Medulla oblongata (tissue), 1 donor: ENCODE results near the gene FOXJ1.
"Not testable (repeated sequence)": the region's sequence is repeated elsewhere in the genome, so short reads cannot be mapped to it uniquely, and the experiment has no call there.

Source experiments
- DNase-seq: peaks from one replicate; pipeline ENCODE4 v3.0.0-alpha.2; 2015; ENCODE audit errors: extremely low spot score

The FOXJ1 gene, protein sequence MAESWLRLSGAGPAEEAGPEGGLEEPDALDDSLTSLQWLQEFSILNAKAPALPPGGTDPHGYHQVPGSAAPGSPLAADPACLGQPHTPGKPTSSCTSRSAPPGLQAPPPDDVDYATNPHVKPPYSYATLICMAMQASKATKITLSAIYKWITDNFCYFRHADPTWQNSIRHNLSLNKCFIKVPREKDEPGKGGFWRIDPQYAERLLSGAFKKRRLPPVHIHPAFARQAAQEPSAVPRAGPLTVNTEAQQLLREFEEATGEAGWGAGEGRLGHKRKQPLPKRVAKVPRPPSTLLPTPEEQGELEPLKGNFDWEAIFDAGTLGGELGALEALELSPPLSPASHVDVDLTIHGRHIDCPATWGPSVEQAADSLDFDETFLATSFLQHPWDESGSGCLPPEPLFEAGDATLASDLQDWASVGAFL

DNA sequence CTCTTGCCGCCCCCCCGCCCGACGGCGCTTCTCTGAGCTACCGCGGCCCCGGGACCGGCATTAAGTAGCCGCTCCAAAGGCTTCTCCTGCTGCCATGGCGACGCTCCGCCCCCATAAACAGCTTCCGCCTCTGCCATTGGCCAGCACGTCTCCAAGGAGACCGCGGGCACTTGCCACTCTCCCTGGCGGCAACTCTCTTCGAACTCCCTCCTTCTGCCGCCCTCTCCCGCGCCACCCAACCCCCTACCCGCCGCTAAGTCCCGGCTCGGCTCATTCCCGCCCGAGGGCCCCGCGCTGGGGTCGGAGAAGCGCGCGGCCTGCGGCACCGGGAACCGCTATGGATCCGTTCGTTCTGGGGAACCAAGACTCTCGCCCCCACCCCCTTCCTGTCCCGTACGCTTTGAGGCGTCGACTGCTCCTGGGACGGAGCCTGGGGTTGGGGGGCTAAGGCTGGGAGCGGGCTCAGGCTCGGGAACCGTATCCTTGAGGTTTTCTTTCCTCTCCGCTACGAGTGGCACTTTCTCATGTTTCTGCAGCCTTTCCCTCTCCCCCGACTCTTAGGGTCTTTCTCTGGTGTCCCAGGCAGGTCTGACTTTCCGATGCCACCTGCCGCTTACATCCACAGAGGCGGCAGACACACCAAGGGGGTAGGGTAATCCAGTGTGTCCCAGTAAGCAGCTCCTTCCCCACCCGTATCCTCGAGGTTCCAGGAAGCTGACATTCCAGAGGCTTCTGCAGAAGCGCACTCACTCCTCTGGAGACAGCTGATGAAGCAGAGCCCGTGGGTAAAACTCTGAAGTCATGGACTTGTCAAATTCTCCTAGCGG lies at the start of gene FOXJ1:
Gene FOXJ1, minus strand, starts transcription at position 34 of the 827 bp plus-strand sequence. CDS start 850 bp downstream, outside the sequence.
- peak; percentile 95 for DNase-seq

DNA sequence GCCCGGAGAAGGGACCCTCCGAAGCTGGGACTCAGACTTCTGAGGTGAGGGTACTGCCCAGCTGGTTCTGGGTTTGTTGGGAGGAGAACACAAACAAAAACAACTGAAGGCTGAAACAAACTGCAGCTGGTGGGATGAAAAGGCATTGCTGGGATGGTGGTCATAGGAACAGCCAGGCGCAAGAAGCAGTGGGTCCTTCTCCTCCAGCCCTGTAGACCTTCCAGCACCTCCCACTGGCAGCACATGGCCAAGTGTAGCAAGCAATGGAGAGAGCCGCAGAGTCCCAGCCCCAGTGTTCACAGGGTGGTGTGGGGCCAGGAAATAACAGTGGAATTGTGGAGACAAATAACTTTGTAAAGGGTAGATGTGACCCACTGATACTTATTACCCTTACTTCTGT lies 48.7 kb upstream of the FOXJ1 start:
- DNase-seq = no peak

GRCh38 chr17:76189247-76189646 lies 48.2 kb upstream of the FOXJ1 start:
- no peak for DNase-seq

DNA sequence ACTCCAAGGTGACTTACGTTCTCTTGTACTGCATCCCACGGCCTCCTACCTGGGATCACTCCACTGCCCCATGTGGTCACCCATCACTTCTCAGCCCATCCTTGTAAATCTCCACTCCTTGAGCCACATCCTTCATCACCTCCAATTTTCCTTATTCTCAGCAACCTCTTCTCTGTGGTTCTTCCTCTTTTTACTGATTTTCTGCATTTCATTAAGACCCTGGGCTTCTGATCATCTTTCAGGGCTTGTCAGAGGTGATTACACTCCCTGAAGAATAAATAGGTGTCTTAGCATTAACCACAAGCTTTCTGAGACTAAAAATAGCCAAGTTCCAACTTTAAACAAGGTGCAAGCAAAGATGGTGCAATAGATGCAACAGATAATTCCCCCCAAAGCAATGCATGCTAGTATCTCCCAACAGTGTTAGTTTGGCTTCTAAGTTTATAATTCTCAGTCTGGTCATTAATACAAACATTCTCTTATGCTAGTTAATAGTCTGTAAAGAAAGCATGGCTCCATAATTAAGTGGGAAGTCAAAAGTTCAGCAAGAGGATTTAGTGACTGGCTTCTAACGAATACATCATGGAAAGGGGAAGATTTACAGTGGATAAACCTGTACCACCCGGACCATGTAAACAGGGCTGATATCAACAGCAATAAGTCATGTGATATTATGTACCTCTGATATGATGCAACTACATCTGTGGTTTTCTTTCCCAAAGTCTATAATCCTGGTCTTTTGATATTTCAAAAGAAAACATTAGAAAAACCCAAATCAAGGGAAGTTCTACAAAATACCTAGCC lies 47.4 kb upstream of the FOXJ1 start:
- no peak for DNase-seq

DNA sequence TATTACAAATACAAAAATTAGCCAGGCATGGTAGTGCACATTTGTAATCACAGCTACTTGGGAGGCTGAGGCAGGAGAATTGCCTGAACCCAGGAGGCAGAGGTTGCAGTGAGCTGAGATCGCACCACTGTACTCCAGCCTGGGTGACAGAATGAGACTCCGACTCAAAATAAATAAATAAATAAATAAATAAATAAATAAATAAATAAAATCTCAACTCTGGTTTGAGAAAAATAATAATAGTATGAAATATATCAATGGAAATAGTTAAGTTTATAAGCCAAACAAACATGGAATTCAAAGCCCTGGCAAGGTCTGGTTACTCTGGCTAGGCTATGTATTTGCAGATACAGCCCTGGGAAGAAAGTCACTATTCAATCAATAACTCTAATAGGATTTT lies 45.7 kb upstream of the FOXJ1 start:
- DNase-seq = not testable (repeated sequence)

- DNase-seq = no peak
These were observed 43.2 kb upstream of the FOXJ1 start for GRCh38 chr17:76184290-76184689.

DNA sequence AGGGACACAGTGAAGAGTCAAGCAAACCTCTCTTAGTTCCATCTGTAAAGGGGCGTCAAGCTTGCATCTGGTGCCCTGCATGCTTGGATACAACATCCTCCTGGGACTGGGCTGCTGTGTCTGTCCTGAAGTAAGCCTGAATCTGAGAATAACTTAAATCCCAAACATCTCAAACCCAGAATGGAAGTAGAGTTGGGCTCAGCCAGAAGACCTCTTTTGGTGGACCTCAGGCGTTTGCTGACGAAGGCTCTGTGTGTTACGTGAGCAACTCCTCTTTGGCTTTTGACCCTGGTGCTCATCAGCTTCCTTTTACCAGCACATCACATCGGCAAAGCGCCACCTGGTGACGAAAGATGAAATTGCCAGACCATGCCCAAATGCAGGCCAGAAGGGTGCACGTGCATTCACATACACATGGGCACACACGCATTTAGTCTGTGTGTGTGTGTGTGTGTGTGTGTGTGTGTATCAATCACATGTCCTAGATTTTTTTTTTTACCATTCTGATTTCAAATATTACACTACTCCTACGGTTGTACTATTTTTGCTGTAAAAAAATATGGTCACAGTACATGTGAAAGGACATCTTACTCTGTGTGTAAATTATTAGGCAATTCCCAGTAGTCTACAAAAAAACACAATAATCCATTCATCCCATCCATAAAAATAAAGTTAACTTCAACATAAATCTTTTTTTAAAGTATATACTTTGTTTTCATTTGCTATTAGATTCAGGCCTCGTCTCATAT lies 41.1 kb upstream of the FOXJ1 start:
- peak; percentile 92 for DNase-seq

DNA sequence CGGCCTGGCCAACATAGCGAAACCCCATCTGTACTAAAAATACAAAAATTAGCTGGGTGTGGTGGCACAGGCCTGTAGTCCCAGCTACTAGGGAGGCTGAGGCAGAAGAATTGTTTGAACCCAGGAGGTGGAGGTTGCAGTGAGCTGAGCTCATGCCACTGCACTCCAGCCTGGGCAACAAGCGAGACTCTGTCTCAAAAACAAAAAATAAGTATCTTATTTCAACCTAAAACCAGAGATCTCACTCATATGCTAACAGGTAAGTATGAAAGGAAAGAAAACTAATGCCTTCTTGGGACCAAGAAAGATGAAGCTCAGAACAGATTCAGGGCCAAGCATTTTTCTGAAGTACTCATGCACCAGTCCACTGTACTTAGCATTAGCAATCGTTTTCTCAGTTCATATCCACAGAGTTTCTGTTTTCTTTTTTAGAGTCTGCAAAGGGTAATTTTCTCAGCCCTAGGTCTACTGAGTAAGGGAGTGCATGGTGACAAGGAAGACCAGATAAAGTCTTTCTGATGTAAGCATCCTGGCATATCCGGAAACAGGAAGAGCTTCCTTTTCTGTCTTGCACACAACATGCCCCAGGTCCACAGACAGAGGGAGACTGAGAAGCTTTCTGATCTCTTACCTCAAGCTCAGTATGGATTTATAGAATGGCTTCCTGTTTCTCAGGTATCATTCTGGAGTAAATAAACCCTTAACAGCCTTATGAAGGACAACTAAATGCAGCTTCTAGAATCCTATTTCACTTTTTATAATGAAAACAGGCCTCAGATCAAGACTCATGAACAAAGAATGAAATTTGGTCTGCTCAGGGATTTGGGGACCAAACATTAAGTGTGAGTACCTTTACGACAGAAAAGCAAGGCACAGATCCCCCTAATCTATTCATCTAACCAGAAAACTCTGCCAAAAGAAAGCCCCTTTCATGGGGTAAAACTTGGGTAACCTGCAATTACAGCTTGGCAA lies 38.7 kb upstream of the FOXJ1 start:
- DNase-seq = no peak

DNA sequence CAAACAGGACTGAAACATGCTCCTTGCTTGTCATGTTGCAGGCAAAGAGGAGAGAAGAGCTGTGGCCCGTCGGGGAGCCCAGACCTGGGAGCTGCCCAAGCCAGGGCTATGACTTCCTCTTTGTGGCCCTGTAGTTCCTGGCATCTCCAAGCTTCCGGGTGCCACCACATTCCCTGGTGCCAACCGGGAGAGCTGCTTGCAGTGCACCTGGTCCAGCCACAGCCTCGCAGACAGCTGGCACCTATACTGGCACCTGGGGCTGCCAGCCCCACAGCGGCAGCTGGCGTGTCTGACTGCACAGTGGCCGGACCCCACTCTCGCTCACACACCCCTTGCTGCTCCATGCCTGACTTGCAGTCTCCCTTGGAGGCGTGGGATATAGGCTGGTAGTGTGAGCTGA lies 37.1 kb upstream of the FOXJ1 start:
- DNase-seq = no peak

DNA sequence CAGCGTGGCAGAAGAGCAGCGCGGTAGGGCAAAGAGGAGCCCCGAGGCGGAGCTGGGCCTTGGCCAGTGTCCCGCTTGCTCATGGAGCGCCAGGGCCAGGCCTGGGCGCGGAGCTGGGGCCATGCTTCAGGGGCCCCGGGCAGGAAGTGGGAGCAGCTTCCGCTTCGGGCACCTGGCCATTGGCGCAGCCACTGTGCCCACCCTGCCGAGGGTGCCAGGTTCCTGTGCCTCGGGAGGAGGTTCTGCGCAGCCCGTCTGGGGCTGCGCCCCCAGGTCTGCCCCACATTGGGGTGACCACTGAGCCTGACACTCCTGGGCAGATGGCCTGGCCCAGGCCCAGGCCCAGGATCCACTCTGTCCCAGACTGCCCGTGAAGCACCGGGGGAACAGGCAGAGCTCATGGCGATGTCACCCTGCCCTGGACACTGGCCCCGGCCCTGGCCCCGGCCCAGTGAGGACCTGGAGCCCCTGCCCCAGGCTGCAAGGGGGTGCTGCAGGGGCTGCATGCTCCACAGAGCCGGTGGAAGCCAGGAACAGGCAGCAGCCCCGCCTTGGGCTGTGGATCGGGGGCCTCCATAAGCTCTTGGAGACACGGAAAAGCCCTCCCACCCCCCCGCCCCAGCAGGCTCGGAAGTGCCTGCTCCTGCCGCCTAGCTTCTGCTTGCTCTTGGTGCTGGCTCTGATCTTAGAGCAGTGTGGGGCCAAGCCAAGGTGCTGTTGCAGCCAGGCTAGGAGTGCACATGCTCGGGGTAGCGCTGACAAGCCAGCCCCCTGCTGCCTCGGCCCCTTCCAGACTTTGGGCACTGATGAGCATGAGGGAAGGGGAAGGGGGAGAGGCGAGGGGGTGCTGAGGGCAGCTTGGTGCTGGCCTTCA lies 35.9 kb upstream of the FOXJ1 start:
- no peak for DNase-seq

DNA sequence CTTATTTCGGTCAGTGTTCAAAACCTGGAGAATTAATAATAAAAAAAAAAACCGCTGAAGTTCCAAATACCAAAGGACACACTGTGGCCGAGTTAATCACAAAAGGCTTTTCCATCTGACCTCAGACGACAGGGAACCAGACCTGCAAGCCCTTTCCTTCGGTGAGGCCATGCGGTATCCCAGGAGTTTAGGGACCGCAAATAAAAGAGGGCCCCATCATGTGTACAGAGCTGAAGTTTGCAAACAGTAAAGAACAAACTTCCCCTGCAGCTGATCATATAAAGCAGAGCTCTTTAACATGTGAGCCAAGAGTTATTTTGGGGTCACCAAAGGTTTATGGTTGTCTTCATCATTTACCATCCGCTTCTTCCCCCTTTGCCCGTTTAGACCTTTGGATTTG lies 33.0 kb upstream of the FOXJ1 start:
- no peak for DNase-seq

DNA sequence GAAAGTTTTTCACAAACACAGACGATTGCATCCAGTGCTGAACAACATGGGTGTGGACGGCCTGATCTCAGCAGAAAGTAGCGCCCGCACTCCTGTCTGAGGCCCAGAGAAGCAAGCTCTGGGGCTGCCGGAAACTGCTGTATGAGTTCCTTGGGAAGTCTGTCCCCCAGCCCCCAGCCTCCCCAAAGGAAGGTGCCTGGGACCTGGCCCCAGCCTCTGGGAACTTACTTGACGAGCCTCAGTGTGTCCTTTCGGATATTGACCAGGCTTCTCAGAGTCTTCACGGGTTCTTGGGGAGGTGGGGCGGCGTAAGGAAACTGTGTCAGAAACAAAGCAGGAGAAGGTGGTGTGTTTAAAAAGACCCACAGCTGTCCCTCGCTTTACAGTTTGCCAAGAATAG lies 32.4 kb upstream of the FOXJ1 start:
- no peak for DNase-seq

GRCh38 chr17:76171706-76172105 lies 30.7 kb upstream of the FOXJ1 start:
- no peak for DNase-seq

DNA sequence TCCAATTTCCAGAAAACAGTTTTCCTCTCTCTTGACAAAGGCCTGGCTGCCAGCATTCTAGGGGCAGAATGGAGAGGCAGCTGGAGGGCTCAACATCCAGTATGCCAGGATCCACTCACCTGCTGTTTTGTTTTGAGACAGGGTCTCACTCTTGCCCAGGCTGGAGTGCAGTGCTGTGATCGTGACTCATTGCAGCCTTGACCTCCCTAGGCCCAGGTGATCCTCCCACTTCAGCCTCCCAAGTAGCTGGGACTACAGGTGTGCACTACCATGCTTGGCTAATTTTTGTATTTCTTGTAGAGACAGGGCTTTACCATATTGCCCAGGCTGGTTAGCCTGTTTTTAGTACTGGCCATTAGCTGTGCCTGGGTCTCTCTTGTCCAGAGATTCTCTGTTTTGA lies 29.1 kb upstream of the FOXJ1 start:
- no peak for DNase-seq

DNA sequence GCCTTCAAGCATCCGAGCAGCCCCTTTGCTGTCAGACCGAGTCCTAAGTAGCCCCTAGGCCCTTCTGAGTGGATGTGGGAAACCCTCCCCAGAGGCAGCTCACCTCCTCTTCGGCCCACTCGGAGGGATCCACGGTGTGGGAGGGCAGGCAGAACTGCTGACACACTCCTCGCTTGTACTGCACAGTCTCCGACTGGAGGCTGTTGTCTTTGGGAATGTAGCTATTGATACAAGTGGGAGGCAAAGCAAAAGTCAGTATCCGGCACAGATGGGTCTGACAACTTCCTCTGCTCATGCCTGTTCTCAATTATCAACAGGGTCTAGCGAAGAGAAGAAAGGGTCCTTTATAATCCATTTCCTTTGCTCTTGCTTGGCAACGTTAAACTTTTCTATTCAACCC lies 25.9 kb upstream of the FOXJ1 start:
- DNase-seq = no peak

DNA sequence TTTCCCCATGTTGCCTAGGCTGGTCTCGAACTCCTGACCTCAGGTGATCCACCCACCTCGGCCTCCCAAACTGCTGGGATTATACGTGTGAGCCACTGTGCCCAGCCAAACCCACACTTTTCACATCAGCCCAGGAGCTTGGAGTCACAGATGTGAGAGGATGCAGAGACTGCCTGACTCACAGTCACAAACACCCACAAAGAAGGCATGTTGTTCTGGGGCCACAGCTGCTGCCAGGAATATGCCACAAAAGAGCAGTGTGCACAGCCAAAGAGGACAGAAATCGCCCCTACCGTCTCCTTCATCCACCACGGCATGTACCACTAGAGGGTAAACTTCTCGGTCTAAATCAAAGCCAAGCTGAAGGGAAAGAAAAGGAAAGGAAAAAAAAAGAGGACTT lies 25.1 kb upstream of the FOXJ1 start:
- peak; percentile 85 for DNase-seq

GRCh38 chr17:76164331-76164730 lies 23.3 kb upstream of the FOXJ1 start:
- no peak for DNase-seq

DNA sequence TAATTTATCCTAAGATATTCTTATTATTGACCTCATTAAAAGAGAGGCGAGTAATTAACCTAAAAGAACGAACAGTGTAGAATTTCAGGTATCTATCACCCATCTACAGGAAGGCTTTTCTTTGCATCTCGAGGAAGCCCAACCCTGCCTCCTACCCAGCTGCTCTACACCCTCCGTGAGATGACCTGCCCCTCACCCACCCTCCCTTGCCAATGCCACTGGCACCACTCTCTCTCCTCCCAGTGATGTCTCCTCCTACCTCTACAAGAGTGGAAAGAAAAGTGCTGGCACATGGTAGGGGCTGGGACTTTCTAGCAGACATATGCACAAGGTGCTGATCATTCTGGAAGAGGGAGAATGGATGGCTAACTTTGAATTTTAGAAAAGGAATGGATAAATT lies 22.9 kb upstream of the FOXJ1 start:
- DNase-seq = no peak

DNA sequence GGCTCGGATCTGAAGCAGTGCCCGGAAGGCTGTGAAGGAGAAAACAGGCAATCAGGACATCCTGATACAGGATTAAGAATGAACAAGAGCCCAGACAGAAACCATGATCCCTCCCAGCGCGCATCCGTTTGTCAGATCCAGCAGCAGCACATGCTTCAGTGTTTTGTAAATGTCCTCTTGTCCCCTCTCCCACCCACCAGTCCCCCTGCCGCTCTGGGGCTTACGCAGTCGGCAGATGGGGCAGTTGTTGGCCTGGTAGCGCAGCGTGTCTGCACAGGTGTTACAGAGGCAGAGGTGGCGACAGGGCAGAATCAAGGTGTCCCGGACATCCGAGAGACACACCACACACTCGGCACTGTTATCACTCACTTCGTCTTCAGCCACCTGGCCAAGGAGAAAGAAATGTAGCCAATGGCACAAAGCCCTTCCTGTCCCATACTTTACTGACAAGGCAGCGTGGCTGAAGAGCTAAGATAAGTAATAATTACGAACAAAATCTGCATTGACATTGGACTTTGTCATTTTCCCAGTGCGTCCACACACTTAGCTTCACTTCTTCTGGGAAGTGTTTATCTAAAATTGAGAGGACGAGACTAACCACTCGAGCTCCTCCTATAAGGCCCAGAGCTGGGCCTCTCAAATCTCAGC lies 20.7 kb upstream of the FOXJ1 start:
- DNase-seq = no peak
